Measurements from ENCODE around the gene VDAC1.
"Not testable (repeated sequence)": the region's sequence is repeated elsewhere in the genome, so short reads cannot be mapped to it uniquely, and the experiment has no call there.

The VDAC1 gene

DNA sequence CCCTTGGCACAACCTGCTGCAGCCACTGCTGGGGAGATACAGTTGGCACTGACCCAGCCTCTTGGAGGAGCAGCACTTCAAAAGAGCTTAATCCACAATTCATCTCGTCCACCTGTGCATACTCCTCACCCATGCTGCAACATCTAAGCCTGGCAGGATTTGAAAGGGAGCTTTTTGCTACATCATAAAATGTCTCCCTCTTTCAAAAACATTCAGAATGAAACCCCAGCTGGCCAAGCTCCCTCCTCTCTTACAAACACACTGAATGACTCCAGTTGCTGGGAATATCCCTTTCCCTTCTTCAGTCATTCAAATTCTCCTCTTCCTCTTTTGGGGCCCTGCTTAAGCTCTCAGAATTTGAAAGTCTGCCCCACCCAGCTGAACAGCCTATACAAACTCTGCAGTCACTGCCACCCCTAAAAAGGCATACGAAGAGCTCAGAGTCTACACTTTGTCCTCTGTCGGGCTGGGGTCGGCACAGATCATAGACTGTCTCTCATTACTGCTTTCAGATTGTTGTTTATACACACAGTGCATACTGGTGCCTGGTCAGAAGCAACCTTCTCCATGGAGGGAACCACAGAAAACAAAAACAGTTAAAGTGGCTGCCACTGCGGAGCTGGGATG lies 27.5 kb downstream of the VDAC1 start:
- no peak for DNase-seq
- TF ChIP-seq POLR2A (IDR thresholded peaks at IDR 0.05; ENCODE audit: low read length) = no peak
- TF ChIP-seq GATA1 (IDR thresholded peaks at IDR 0.05; ENCODE audit: low read depth, low read length) = no peak

- not testable (repeated sequence) for DNase-seq
Observed at GRCh38 chr5:133975546-133975945, 29.2 kb downstream of the VDAC1 start.

DNA sequence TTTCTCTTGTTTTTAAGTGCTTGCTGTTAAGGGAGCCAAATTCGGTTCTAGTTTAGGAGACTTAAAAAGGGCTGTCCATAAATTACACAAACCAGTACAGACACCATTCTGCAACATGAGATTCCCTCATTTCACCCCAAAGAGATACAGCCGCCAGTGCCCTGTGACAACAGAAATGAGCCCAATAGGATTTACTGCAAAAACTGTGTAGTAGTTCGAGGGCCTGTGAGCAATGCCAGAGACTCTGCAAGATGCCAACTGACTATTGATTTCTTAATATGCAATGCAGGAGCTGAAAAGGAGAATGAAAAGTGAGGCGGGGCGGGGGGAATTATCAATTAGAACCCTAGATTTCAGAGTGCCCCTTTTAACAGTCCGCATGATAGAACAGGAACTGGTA lies 30.6 kb downstream of the VDAC1 start:
- TF ChIP-seq GATA1 (IDR thresholded peaks at IDR 0.05; ENCODE audit: low read depth, low read length) = no peak
- no peak for TF ChIP-seq POLR2A (IDR thresholded peaks at IDR 0.05; ENCODE audit: low read length)
- no peak for DNase-seq

DNA sequence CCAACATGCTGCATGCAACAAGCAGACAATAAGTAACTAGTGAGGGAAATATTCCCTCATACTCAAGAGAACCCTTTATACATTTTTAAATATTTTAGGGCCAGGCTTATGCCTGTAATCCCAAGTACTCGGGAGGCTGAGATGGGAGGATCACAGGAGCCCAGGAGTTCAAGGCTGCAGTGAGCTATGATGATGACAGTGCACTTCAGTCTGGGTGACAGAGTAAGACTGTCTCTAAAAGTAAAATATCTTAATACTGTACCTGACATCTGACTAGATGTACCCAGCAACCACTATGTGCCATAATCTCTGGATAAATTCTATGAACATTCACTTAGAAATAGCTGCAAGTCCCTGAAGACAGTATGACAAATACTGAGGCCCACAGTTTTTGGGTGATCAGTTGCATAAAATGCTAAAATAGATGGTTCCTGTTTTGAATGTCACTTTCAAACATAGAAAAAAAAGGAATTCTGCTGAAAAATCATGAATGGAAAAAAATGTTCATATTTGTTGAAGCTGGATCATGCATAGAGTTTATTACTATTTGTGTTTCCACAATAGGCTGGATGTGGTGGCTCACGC lies 34.4 kb downstream of the VDAC1 start:
- no peak for DNase-seq
- TF ChIP-seq GATA1 (IDR thresholded peaks at IDR 0.05; ENCODE audit: low read depth, low read length) (no peak), POLR2A (IDR thresholded peaks at IDR 0.05; ENCODE audit: low read length) (no peak)

DNA sequence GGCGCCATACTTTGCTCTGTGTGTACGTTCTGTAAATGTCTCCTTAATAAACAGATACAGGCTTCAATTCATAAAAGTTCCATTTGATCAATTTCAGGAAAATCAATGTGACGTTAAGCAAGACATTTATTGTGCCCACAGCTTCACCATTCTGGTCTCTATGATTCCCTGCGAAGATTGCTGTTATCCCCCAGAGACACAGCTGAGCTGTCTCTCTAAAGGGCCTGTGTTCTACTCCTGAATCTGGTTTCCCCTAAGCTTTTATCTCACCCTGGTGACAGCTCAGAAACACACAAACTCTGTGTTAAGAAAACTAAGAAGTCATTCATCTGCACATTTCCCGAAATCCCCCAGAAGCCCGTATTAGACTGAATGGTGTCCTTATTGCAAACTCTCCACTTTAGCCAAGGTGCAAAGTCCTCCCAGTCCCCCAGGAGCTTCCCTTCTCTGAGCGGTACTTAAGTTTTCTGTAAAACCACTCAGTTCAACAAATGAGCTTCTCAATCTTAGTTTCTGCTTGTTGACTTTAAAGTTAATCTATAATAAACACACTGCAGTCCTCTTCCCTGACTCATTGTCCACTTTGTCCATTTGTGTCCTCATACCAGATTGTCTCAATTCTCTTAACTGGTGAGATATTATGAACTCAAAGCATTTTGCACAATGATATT lies 35.0 kb downstream of the VDAC1 start:
- no peak for TF ChIP-seq GATA1 (IDR thresholded peaks at IDR 0.05; ENCODE audit: low read depth, low read length)
- no peak for TF ChIP-seq POLR2A (IDR thresholded peaks at IDR 0.05; ENCODE audit: low read length)
- no peak for DNase-seq

DNA sequence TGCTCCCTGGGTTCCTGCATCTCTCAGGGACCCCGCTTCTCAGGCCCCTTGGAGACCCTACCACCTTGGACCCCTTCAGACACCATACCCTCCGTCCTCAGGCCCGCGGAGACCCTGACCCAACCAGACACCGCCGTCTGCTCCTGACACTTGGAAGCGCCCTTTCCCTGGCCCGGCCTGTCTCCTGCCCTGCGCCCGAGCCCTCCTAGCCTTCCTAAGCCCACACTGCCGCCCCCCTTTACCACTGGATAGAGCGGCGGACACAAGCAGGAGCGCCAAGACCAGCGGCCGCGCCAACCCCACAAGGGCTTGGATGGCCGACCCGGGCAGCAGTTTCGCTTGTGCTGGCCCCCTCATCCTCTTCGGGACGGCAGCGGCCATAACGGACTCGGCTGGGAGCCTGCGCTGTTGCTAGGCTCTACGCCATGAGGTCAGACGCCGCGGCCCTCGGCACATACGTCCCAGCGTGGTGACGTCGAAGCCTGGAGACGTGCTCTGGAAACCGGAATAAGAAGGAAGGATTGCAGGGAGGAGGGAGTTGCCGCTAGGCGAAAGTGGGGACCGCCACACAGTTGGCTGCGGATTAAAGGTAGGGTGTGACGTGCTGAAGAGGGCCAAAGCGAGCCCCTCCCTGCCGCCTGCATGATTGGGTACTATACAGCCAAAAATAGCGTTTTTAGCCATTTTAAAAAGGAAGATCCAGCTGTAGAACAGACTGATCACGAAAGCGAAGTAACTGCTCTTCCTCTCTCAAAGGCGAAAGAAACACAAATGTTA lies 36.4 kb downstream of the VDAC1 start, which contains the start of gene C5orf15:
Gene C5orf15 (minus strand): TSS at position 422 of the 777 bp plus-strand sequence. CDS start 41 bp downstream, at position 381.
- no peak for TF ChIP-seq GATA1 (IDR thresholded peaks at IDR 0.05; ENCODE audit: low read depth, low read length)
- TF ChIP-seq POLR2A (IDR thresholded peaks at IDR 0.05; ENCODE audit: low read length) = peak; percentile 91
- DNase-seq = peak; percentile 97 to 98

GRCh38 chr5:133967698-133968203 lies 37.0 kb downstream of the VDAC1 start:
- peak; percentile 59 to 65 for DNase-seq
- TF ChIP-seq POLR2A (IDR thresholded peaks at IDR 0.05; ENCODE audit: low read length) (no peak), GATA1 (IDR thresholded peaks at IDR 0.05; ENCODE audit: low read depth, low read length) (no peak)

DNA sequence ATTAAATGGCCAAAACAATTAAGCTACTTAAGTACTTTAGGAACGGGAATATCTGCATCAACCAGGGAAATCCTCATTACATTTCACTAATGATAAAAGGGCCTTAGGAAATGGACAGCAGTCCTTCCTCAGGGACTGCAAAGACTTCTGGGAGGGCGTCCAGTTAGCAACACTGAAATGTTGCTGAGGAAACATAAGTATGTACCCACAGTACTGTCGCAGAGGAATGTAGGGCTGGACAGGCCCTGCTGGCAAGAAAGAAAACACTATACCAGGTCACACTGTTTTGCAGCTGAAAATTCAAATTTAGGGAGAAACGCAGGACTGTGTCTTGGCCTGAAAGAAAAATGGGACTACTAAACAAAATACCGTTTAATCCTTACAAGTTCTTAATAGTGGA lies 37.7 kb downstream of the VDAC1 start:
- peak in 1 of 2 experiments; percentile 16 for DNase-seq
- no peak for TF ChIP-seq POLR2A (IDR thresholded peaks at IDR 0.05; ENCODE audit: low read length)
- no peak for TF ChIP-seq GATA1 (IDR thresholded peaks at IDR 0.05; ENCODE audit: low read depth, low read length)

DNA sequence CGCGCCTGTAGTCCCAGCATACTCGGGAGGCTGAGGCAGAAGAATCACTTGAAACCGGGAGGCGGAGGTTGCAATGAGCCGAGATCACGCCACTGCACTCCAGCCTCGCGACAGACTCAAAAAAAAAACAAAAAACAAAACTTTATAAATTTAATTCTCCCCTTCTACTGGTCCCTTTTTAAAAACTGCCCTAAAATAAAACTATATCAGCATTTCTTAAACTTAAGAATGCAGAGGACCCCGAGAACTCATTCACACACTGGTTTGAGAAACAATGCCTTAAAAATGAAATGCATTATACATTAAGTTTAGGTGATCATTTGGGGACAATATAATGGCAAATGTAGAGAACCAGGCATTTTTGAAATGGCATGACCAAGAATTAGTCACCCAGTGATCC lies 38.7 kb downstream of the VDAC1 start:
- DNase-seq = no peak
- no peak for TF ChIP-seq POLR2A (IDR thresholded peaks at IDR 0.05; ENCODE audit: low read length)
- no peak for TF ChIP-seq GATA1 (IDR thresholded peaks at IDR 0.05; ENCODE audit: low read depth, low read length)

GRCh38 chr5:133963493-133964128 lies 41.2 kb downstream of the VDAC1 start:
- TF ChIP-seq GATA1 (IDR thresholded peaks at IDR 0.05; ENCODE audit: low read depth, low read length) = no peak
- TF ChIP-seq POLR2A (IDR thresholded peaks at IDR 0.05; ENCODE audit: low read length) = no peak
- no peak for DNase-seq

- no peak for DNase-seq
- TF ChIP-seq GATA1 (IDR thresholded peaks at IDR 0.05; ENCODE audit: low read depth, low read length) = no peak
- TF ChIP-seq POLR2A (IDR thresholded peaks at IDR 0.05; ENCODE audit: low read length) = no peak
Observed at GRCh38 chr5:133962801-133963476, 41.8 kb downstream of the VDAC1 start.

DNA sequence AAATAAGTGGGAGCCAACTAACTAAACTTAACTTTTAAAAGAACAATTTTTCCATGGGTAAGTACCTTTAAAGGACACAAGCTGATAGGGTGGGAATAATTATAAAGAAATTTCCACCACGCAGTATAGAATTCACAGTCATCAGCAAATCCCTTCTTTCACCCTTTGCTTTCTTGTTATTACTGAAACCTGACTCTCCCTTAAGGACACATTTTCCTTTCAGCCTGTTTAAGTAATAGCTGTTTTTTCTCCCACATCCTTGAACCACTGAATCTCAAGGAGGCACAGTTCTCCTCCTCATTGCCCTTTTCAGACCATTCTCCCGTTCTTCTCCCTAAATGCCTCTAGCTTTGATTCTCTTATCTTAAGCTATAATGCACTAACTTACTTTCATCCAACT lies 42.6 kb downstream of the VDAC1 start:
- no peak for DNase-seq
- TF ChIP-seq GATA1 (IDR thresholded peaks at IDR 0.05; ENCODE audit: low read depth, low read length) = no peak
- TF ChIP-seq POLR2A (IDR thresholded peaks at IDR 0.05; ENCODE audit: low read length) = no peak

DNA sequence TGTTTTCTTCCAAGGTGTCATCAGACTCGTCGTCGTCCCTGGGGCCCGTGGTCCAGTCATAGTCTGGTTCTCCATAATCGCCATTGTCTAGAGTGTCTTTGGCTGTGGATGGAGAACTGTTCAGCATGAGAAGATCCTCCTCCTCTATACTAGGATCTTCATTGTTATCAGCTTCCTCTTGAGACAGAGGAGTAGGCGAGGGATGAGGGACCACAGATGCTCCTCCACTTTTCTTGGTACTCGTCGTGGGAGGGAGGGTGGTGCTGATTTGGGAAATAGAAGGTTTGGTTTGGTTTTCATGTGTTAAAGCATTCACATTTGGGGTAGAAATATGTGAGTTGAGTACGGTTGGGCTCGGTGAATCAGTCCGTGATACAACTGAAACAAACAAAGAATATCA lies 45.1 kb downstream of the VDAC1 start:
- TF ChIP-seq GATA1 (IDR thresholded peaks at IDR 0.05; ENCODE audit: low read depth, low read length) (no peak), POLR2A (IDR thresholded peaks at IDR 0.05; ENCODE audit: low read length) (no peak)
- DNase-seq = no peak
